ENCODE measurements around the gene ADAD2. TPM values are rescaled to one million over a fixed set of nuclear protein-coding genes. Genes with fewer than 3 reads are reported as not detected.

ADAD2 gene
- total RNA-seq = not detected in 2 replicates
- long read RNA-seq = 0 reads

GRCh38 chr16:84190731-84191388 is at the start of gene ADAD2:
ADAD2 (plus strand) TSS chr16:84191157; CDS start chr16:84191231, 74 bp downstream.
- no peak within 1 kb of the TSS for H3K27ac Mint-ChIP-seq (ENCODE audit: unreplicated experiment)
- no peaks in the 10 kb centered on the region for H3K4me1 Mint-ChIP-seq
- TF ChIP-seq, protein P1, sequence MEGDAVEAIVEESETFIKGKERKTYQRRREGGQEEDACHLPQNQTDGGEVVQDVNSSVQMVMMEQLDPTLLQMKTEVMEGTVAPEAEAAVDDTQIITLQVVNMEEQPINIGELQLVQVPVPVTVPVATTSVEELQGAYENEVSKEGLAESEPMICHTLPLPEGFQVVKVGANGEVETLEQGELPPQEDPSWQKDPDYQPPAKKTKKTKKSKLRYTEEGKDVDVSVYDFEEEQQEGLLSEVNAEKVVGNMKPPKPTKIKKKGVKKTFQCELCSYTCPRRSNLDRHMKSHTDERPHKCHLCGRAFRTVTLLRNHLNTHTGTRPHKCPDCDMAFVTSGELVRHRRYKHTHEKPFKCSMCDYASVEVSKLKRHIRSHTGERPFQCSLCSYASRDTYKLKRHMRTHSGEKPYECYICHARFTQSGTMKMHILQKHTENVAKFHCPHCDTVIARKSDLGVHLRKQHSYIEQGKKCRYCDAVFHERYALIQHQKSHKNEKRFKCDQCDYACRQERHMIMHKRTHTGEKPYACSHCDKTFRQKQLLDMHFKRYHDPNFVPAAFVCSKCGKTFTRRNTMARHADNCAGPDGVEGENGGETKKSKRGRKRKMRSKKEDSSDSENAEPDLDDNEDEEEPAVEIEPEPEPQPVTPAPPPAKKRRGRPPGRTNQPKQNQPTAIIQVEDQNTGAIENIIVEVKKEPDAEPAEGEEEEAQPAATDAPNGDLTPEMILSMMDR (conservative IDR thresholded peaks at IDR 0.05) = no peak
- peak within 1 kb of the TSS; percentile 4 for H3K4me3 Mint-ChIP-seq
- no peak for DNase-seq (ENCODE audit: low read depth, low spot score)
- H3K9me3 Mint-ChIP-seq = no peaks in the 10 kb centered on the region
- no peaks in the 10 kb centered on the region for H3K36me3 Mint-ChIP-seq (ENCODE audit: low read depth)
- no peaks in the 10 kb centered on the region for H3K27me3 Mint-ChIP-seq (ENCODE audit: low read depth)

DNA sequence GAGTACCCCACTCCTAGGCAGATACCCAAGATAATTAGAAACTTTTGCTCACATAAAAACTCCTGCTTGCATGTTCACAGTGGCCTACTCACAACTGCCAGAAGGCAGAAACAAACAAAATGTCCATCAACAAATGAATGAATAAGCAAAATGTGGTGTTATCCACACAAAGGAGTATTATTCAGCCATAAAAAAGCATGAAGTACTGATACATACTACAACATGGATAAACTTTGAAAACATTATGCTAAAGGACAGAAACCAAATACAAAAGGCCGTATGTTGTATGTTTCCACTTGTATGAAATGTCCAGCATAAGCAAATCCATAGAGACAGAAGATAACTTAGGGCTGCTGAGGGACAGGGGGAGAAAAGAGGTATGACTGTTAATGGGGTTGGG is 47.9 kb upstream of the ADAD2 start:
- Mint-ChIP-seq H3K4me1 (peaks cover 45% of the 10 kb centered on the region), H3K27ac (ENCODE audit: unreplicated experiment) (no peak overlapping the region), H3K9me3 (no peaks in the 10 kb centered on the region), H3K27me3 (ENCODE audit: low read depth) (peaks cover 18% of the 10 kb centered on the region), H3K36me3 (ENCODE audit: low read depth) (peaks cover 4% of the 10 kb centered on the region), H3K4me3 (peak overlapping the region; percentile 99)
- TF ChIP-seq, protein P1 (conservative IDR thresholded peaks at IDR 0.05) = no peak
- DNase-seq (ENCODE audit: low read depth, low spot score) = no peak

DNA sequence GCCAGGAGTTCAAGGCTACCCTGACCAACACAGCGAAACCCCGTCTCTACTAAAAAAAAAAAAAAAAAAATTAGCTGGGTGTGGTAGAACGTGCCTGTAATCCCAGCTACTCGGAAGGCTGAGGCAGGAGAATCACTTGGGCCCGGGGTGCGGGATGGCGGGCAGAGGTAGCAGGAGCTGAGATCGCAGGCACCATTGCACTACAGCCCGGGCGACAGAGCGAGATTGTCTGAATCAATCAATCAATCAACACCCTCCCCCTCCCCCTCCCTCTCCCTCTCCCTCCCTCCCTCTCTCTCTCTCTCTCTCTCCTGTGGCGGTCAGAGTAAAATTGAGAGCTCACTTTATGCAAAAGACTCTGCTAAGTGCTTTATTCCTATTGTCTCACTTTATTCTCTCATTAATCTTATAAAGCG is 47.2 kb upstream of the ADAD2 start:
- Mint-ChIP-seq H3K4me1 (peaks cover 38% of the 10 kb centered on the region), H3K9me3 (no peaks in the 10 kb centered on the region), H3K27me3 (ENCODE audit: low read depth) (peaks cover 22% of the 10 kb centered on the region), H3K27ac (ENCODE audit: unreplicated experiment) (no peak overlapping the region), H3K36me3 (ENCODE audit: low read depth) (peaks cover 4% of the 10 kb centered on the region), H3K4me3 (peak overlapping the region; percentile 99)
- no peak for DNase-seq (ENCODE audit: low read depth, low spot score)
- TF ChIP-seq, protein P1 (conservative IDR thresholded peaks at IDR 0.05) = no peak

- DNase-seq (ENCODE audit: low read depth, low spot score) = peak; percentile 23
- Mint-ChIP-seq H3K27me3 (ENCODE audit: low read depth) (peaks cover 26% of the 10 kb centered on the region), H3K4me3 (peak overlapping the region; percentile 99), H3K27ac (ENCODE audit: unreplicated experiment) (peak overlapping the region; percentile 93), H3K36me3 (ENCODE audit: low read depth) (peaks cover 4% of the 10 kb centered on the region), H3K9me3 (no peaks in the 10 kb centered on the region), H3K4me1 (peaks cover 33% of the 10 kb centered on the region)
- TF ChIP-seq, protein P1 (conservative IDR thresholded peaks at IDR 0.05) = no peak
Measured at GRCh38 chr16:84144209-84144858, 46.6 kb upstream of the ADAD2 start.

DNA sequence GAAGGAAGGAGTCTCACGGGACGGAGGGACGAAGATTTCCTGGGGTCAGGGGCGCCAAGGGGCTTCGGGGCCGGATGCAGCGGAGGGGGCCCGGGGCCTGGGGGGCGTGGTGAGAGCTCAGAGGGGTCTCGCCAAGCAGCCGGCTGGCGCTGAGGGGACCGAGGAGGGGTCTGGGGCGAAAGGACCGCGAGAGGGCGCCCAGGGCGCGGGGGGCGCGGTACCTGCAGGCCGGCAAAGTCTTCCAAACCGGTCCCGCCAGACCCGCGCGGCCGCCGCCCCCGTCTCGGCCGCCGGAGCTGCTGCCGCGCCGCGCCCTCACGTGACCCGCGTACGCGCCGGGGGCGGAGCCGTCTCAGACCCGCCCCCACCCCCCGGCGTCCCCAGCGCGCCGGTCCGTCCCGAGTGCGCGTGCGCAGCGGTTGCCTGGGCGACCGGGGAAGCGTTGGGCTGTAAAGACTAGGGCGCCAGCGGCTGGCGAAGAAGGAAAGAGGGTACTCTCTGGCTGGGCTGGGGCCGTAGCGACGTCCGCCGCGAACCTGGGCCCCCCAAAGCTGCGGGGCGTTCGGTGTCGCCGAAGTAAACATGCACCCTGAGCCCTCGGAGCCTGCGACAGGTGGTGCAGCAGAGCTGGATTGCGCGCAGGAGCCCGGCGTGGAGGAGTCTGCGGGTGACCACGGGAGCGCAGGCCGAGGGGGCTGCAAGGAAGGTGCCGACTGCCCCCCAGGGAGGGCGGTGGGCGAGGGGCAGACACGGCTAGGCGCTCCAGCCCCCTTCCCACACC is 45.9 kb upstream of the ADAD2 start, which contains the start of the genes DNAAF1 and HSDL1:
DNAAF1 (plus strand) TSS at position 450 of the 781 bp plus-strand sequence; CDS start at position 583, 133 bp downstream.
HSDL1 (minus strand) TSS at position 319 of the 781 bp plus-strand sequence. CDS start 13,856 bp downstream, outside the sequence.
- peaks cover 29% of the 10 kb centered on the region for H3K27me3 Mint-ChIP-seq (ENCODE audit: low read depth)
- TF ChIP-seq, protein P1 (conservative IDR thresholded peaks at IDR 0.05) = no peak
- peaks cover 26% of the 10 kb centered on the region for H3K4me1 Mint-ChIP-seq
- H3K36me3 Mint-ChIP-seq (ENCODE audit: low read depth) = peaks cover 4% of the 10 kb centered on the region
- DNase-seq (ENCODE audit: low read depth, low spot score) = peak; percentile 94
- peak within 1 kb of the TSS; percentile 99 for H3K4me3 Mint-ChIP-seq
- H3K9me3 Mint-ChIP-seq = no peaks in the 10 kb centered on the region
- peak within 1 kb of the TSS; percentile 93 for H3K27ac Mint-ChIP-seq (ENCODE audit: unreplicated experiment)

Measured in neural crest cell (in vitro differentiated cells).